SU-DHL-6 (cell line): ENCODE results near the gene ZDHHC6.

ENCODE experiments used
- EZH2phosphoT487 ChIP-seq: fragments of 200-600 bp; sonication (generic), shearing (Covaris generic); conservative IDR thresholded peaks from 2 replicates; pipeline ENCODE4 v1.6.1; 2018; ENCODE audit warnings: mild to moderate bottlenecking, antibody characterized with exemption, low read length, moderate library complexity, mixed read lengths
- TF ChIP-seq, protein P1 (sequence below): fragments of 200-600 bp; sonication (generic); IDR thresholded peaks from one replicate; pipeline ENCODE4 v1.5.1; 2017; ENCODE audit warnings: antibody characterized with exemption, mild to moderate bottlenecking, low read length, moderate library complexity; ENCODE audit not compliant: insufficient read depth, poor library complexity, severe bottlenecking

DNA sequence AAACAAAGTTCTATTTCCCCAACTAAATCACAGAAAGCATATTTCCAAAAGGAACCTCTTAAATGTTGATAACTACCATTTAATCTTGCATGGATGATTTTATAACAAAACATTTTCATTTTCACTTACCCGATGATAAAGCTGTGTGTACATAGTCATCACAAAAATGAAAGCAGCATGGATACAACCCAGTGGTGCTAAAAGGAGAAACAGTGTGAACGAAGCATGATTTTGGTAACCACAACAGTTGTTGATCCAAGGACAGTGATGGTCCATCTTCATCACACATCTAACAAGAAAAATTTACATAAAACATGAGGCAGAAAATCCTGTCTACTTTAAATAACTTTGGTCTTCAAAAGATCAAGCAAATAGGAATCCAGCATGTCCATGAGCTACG, 4.7 kb downstream of the ZDHHC6 start:
- TF ChIP-seq, protein P1, sequence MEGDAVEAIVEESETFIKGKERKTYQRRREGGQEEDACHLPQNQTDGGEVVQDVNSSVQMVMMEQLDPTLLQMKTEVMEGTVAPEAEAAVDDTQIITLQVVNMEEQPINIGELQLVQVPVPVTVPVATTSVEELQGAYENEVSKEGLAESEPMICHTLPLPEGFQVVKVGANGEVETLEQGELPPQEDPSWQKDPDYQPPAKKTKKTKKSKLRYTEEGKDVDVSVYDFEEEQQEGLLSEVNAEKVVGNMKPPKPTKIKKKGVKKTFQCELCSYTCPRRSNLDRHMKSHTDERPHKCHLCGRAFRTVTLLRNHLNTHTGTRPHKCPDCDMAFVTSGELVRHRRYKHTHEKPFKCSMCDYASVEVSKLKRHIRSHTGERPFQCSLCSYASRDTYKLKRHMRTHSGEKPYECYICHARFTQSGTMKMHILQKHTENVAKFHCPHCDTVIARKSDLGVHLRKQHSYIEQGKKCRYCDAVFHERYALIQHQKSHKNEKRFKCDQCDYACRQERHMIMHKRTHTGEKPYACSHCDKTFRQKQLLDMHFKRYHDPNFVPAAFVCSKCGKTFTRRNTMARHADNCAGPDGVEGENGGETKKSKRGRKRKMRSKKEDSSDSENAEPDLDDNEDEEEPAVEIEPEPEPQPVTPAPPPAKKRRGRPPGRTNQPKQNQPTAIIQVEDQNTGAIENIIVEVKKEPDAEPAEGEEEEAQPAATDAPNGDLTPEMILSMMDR, result no peak
- TF ChIP-seq EZH2phosphoT487, result no peak
